ENCODE measurements around the gene CDC42EP1. TPM values are rescaled to one million over a fixed set of nuclear protein-coding genes. Genes with fewer than 3 reads are reported as not detected.
"Not testable (repeated sequence)": the region's sequence is repeated elsewhere in the genome, so short reads cannot be mapped to it uniquely, and the experiment has no call there.

Gene CDC42EP1
- total RNA-seq, 1 donor from 2014 or later: 8.9 TPM

GRCh38 chr22:37534445-37534844, 25.8 kb upstream of the CDC42EP1 start:
- DNase-seq: no peak

GRCh38 chr22:37535159-37535558, 25.1 kb upstream of the CDC42EP1 start:
- DNase-seq: no peak

- DNase-seq: peak; percentile 92
These were observed 21.5 kb upstream of the CDC42EP1 start for GRCh38 chr22:37538590-37539357.

- DNase-seq: not testable (repeated sequence)
These were observed 20.5 kb upstream of the CDC42EP1 start for GRCh38 chr22:37539790-37540189.

- DNase-seq: not testable (repeated sequence)
These were observed 17.9 kb upstream of the CDC42EP1 start for GRCh38 chr22:37542416-37542815.

- DNase-seq: no peak
These were observed 17.3 kb upstream of the CDC42EP1 start for GRCh38 chr22:37542959-37543358.

GRCh38 chr22:37544955-37545702, 15.2 kb upstream of the CDC42EP1 start:
- DNase-seq: no peak

GRCh38 chr22:37545703-37546436, 14.4 kb upstream of the CDC42EP1 start:
- DNase-seq: peak; percentile 96

- no peak for DNase-seq
These were observed 13.6 kb upstream of the CDC42EP1 start for GRCh38 chr22:37546437-37547250.

GRCh38 chr22:37547251-37547741, 13.0 kb upstream of the CDC42EP1 start:
- no peak for DNase-seq

GRCh38 chr22:37549704-37550059, 10.6 kb upstream of the CDC42EP1 start:
- no peak for DNase-seq

GRCh38 chr22:37550921-37551320, 9.4 kb upstream of the CDC42EP1 start:
- DNase-seq: not testable (repeated sequence)

- DNase-seq: no peak
These were observed 8.3 kb upstream of the CDC42EP1 start for GRCh38 chr22:37551981-37552380.

GRCh38 chr22:37552524-37553163, 7.6 kb upstream of the CDC42EP1 start:
- DNase-seq: peak; percentile 87

GRCh38 chr22:37553725-37554124, 6.6 kb upstream of the CDC42EP1 start:
- DNase-seq: no peak

- DNase-seq: no peak
These were observed 5.3 kb upstream of the CDC42EP1 start for GRCh38 chr22:37555029-37555428.

GRCh38 chr22:37556710-37557109, 3.6 kb upstream of the CDC42EP1 start:
- DNase-seq: no peak

- DNase-seq: no peak
These were observed 2.8 kb upstream of the CDC42EP1 start for GRCh38 chr22:37557321-37558001.

- no peak for DNase-seq
These were observed 1.5 kb upstream of the CDC42EP1 start for GRCh38 chr22:37558815-37559214.

- DNase-seq: no peak
These were observed 769 bp upstream of the CDC42EP1 start for GRCh38 chr22:37559521-37559900.
